ENCODE measurements around the gene UBE2L3. TPM values are rescaled to one million over a fixed set of nuclear protein-coding genes. Genes with fewer than 3 reads are reported as not detected.

The UBE2L3 gene
- total RNA-seq, 1 experiment from 2014 or later, result 56.1 TPM

- H3K79me2 ChIP-seq (ENCODE audit: low read length), result peaks cover 65% of the 10 kb centered on the region
- H3K4me1 ChIP-seq (ENCODE audit: low read length), result peaks cover 47% of the 10 kb centered on the region
- H4K20me1 ChIP-seq (ENCODE audit: insufficient read depth, low read depth, low read length), result peaks cover 33% of the 10 kb centered on the region
- H3K9ac ChIP-seq (ENCODE audit: low read length), result no peak overlapping the region
- peak overlapping the region; percentile 55 for H3K27ac ChIP-seq (ENCODE audit: low read length)
- no peaks in the 10 kb centered on the region for H3K9me3 ChIP-seq (ENCODE audit: low read length)
- H3K4me3 ChIP-seq (ENCODE audit: low read length), result no peak overlapping the region
- no peak overlapping the region for H3K4me2 ChIP-seq (ENCODE audit: low read depth, low read length, poor library complexity, severe bottlenecking)
- H3K27me3 ChIP-seq (ENCODE audit: low read length), result no peaks in the 10 kb centered on the region
- no peak overlapping the region for H2AFZ ChIP-seq (ENCODE audit: low read length)
- peaks cover 21% of the 10 kb centered on the region for H3K36me3 ChIP-seq (ENCODE audit: insufficient read depth, low read length)
- no peaks in the 10 kb centered on the region for H3K9me2 ChIP-seq (replicated peaks; ENCODE audit: insufficient read depth, low read length)
- peak; percentile 62 for DNase-seq
Observed at GRCh38 chr22:21624880-21625791, 57.6 kb downstream of the UBE2L3 start.

GRCh38 chr22:21626073-21626734 lies 58.7 kb downstream of the UBE2L3 start:
- Histone ChIP-seq H3K4me3 (ENCODE audit: low read length) (no peak overlapping the region), H3K36me3 (ENCODE audit: insufficient read depth, low read length) (peaks cover 21% of the 10 kb centered on the region), H4K20me1 (ENCODE audit: insufficient read depth, low read depth, low read length) (peaks cover 24% of the 10 kb centered on the region), H3K4me1 (ENCODE audit: low read length) (peaks cover 52% of the 10 kb centered on the region), H3K79me2 (ENCODE audit: low read length) (peaks cover 55% of the 10 kb centered on the region), H3K27ac (ENCODE audit: low read length) (no peak overlapping the region), H3K27me3 (ENCODE audit: low read length) (no peaks in the 10 kb centered on the region), H2AFZ (ENCODE audit: low read length) (no peak overlapping the region), H3K9me2 (replicated peaks; ENCODE audit: insufficient read depth, low read length) (no peaks in the 10 kb centered on the region), H3K9me3 (ENCODE audit: low read length) (no peaks in the 10 kb centered on the region), H3K9ac (ENCODE audit: low read length) (no peak overlapping the region), H3K4me2 (ENCODE audit: low read depth, low read length, poor library complexity, severe bottlenecking) (no peak overlapping the region)
- DNase-seq, result peak; percentile 43

- Histone ChIP-seq H3K4me2 (ENCODE audit: low read depth, low read length, poor library complexity, severe bottlenecking) (peak overlapping the region; percentile 6), H3K27ac (ENCODE audit: low read length) (no peak overlapping the region), H4K20me1 (ENCODE audit: insufficient read depth, low read depth, low read length) (peaks cover 23% of the 10 kb centered on the region), H3K36me3 (ENCODE audit: insufficient read depth, low read length) (peaks cover 21% of the 10 kb centered on the region), H3K9me2 (replicated peaks; ENCODE audit: insufficient read depth, low read length) (no peaks in the 10 kb centered on the region), H2AFZ (ENCODE audit: low read length) (no peak overlapping the region), H3K79me2 (ENCODE audit: low read length) (peaks cover 53% of the 10 kb centered on the region), H3K4me1 (ENCODE audit: low read length) (peaks cover 52% of the 10 kb centered on the region), H3K4me3 (ENCODE audit: low read length) (no peak overlapping the region), H3K27me3 (ENCODE audit: low read length) (no peaks in the 10 kb centered on the region), H3K9ac (ENCODE audit: low read length) (0 out of 2 replicates have a peak overlapping the region, but pooled peaks have one; percentile 1), H3K9me3 (ENCODE audit: low read length) (no peaks in the 10 kb centered on the region)
- DNase-seq, result no peak
Observed at GRCh38 chr22:21626735-21627469, 59.4 kb downstream of the UBE2L3 start.

- H3K9ac ChIP-seq (ENCODE audit: low read length), result peak overlapping the region; percentile 96
Observed at GRCh38 chr22:21628386-21629254, 61.1 kb downstream of the UBE2L3 start.

GRCh38 chr22:21629255-21630149 lies 62.0 kb downstream of the UBE2L3 start, which contains the start of gene YDJC:
Gene YDJC, minus strand, starts transcription at chr22:21630022. Its CDS starts 8 bp downstream, at chr22:21630014.
- no peaks in the 10 kb centered on the region for H3K9me2 ChIP-seq (replicated peaks; ENCODE audit: insufficient read depth, low read length)
- H3K27me3 ChIP-seq (ENCODE audit: low read length), result no peaks in the 10 kb centered on the region
- H3K9me3 ChIP-seq (ENCODE audit: low read length), result no peaks in the 10 kb centered on the region
- peaks cover 7% of the 10 kb centered on the region; the same call in 1 of the 2 replicates for H4K20me1 ChIP-seq (ENCODE audit: insufficient read depth, low read depth, low read length)
- peak within 1 kb of the TSS; percentile 85 for H3K4me3 ChIP-seq (ENCODE audit: low read length)
- peaks cover 49% of the 10 kb centered on the region for H3K4me1 ChIP-seq (ENCODE audit: low read length)
- H3K27ac ChIP-seq (ENCODE audit: low read length), result peak within 1 kb of the TSS; percentile 89
- peaks cover 35% of the 10 kb centered on the region for H3K79me2 ChIP-seq (ENCODE audit: low read length)
- DNase-seq, result peak; percentile 99
- H3K36me3 ChIP-seq (ENCODE audit: insufficient read depth, low read length), result peaks cover 16% of the 10 kb centered on the region
- no peak within 1 kb of the TSS for H2AFZ ChIP-seq (ENCODE audit: low read length)
- H3K9ac ChIP-seq (ENCODE audit: low read length), result peak within 1 kb of the TSS; percentile 96
- peak within 1 kb of the TSS; percentile 77 for H3K4me2 ChIP-seq (ENCODE audit: low read depth, low read length, poor library complexity, severe bottlenecking)

More at GRCh38 chr22:21628386-21629254, 61.1 kb downstream of the UBE2L3 start:
- Histone ChIP-seq H3K9me2 (replicated peaks; ENCODE audit: insufficient read depth, low read length) (no peaks in the 10 kb centered on the region), H3K27me3 (ENCODE audit: low read length) (no peaks in the 10 kb centered on the region), H2AFZ (ENCODE audit: low read length) (no peak overlapping the region), H3K4me3 (ENCODE audit: low read length) (peak overlapping the region; percentile 85), H4K20me1 (ENCODE audit: insufficient read depth, low read depth, low read length) (peaks cover 16% of the 10 kb centered on the region), H3K4me2 (ENCODE audit: low read depth, low read length, poor library complexity, severe bottlenecking) (peak overlapping the region; percentile 77), H3K4me1 (ENCODE audit: low read length) (peaks cover 52% of the 10 kb centered on the region), H3K36me3 (ENCODE audit: insufficient read depth, low read length) (peaks cover 16% of the 10 kb centered on the region), H3K9me3 (ENCODE audit: low read length) (no peaks in the 10 kb centered on the region), H3K27ac (ENCODE audit: low read length) (peak overlapping the region; percentile 89; the same call in 1 of the 2 replicates), H3K79me2 (ENCODE audit: low read length) (peaks cover 39% of the 10 kb centered on the region)
- no peak for DNase-seq

GRCh38 chr22:21631025-21631424 lies 63.5 kb downstream of the UBE2L3 start:
- H3K9ac ChIP-seq (ENCODE audit: low read length), result no peak overlapping the region

More at GRCh38 chr22:21631025-21631424, 63.5 kb downstream of the UBE2L3 start:
- H3K27me3 ChIP-seq (ENCODE audit: low read length), result no peaks in the 10 kb centered on the region
- H3K79me2 ChIP-seq (ENCODE audit: low read length), result peaks cover 35% of the 10 kb centered on the region
- H3K27ac ChIP-seq (ENCODE audit: low read length), result no peak overlapping the region
- H3K36me3 ChIP-seq (ENCODE audit: insufficient read depth, low read length), result peaks cover 16% of the 10 kb centered on the region
- H3K4me3 ChIP-seq (ENCODE audit: low read length), result no peak overlapping the region
- DNase-seq, result no peak
- no peak overlapping the region for H2AFZ ChIP-seq (ENCODE audit: low read length)
- no peak overlapping the region for H3K4me2 ChIP-seq (ENCODE audit: low read depth, low read length, poor library complexity, severe bottlenecking)
- H3K9me3 ChIP-seq (ENCODE audit: low read length), result no peaks in the 10 kb centered on the region
- peaks cover 35% of the 10 kb centered on the region for H3K4me1 ChIP-seq (ENCODE audit: low read length)
- H3K9me2 ChIP-seq (replicated peaks; ENCODE audit: insufficient read depth, low read length), result no peaks in the 10 kb centered on the region
- H4K20me1 ChIP-seq (ENCODE audit: insufficient read depth, low read depth, low read length), result no peaks in the 10 kb centered on the region

Measured in Karpas-422 (cell line).